HepG2 (cell line): ENCODE data around the gene IL3RA. TPM values are rescaled to one million over a fixed set of nuclear protein-coding genes. Genes with fewer than 3 reads are reported as not detected.
"Not testable (repeated sequence)": the region's sequence is repeated elsewhere in the genome, so short reads cannot be mapped to it uniquely, and the experiment has no call there.

Experiments
- ATAC-seq: fragments of 200-7000 bp; cut with Tn5 transposase; 3 replicates; pipeline ENCODE4 v1.9.1; 2020; ENCODE audit warnings: mild to moderate bottlenecking, moderate library complexity
- BruUV-seq: library from RNA; stranded (reverse); fragments of 400-500 nt; replicated peaks from 2 replicates; lab custom pipeline; 2021; lab: Mats Ljungman, UMichigan
- CTCF ChIA-PET: fragments of 300-600 bp; formaldehyde crosslinking; extraction: SDS; loops from one replicate; lab custom pipeline; 2021; ENCODE audit warnings: low total read pairs, inconsistent platforms, low intra/inter-chr PET ratio; lab: Yijun Ruan, JAX
- POLR2A ChIA-PET: fragments of 350-600 bp; sonication (Branson Sonifier 250); formaldehyde crosslinking; loops from one replicate; lab custom pipeline; 2020; ENCODE audit warnings: antibody characterized with exemption, inconsistent platforms; lab: Yijun Ruan, JAX
- DNase-seq: peaks from one replicate; pipeline ENCODE4 v3.0.0-alpha.2; 2015; ENCODE audit warnings: low spot score
- FAIRE-seq: peaks from 3 replicates; lab custom pipeline; 2011; peaks lifted over from hg19 to GRCh38; lab: Jason Lieb, UNC
- H2AFZ ChIP-seq: one replicate; pipeline ENCODE4 v1.6.1; 2011; ENCODE audit warnings: low read length, inconsistent platforms
- H3K27ac ChIP-seq: fragments of 300-600 bp; 3 replicates; pipeline ENCODE4 v1.8.0; 2011; ENCODE audit warnings: mixed run types, mild to moderate bottlenecking, mixed read lengths, low read length, inconsistent platforms; ENCODE audit not compliant: insufficient read depth; ENCODE audit errors: extremely low read length
- H3K27me3 ChIP-seq, 2 experiments: fragments of 200-600 bp in 1 of 2; 2 replicates in 1 of 2; 3 replicates in 1 of 2; pipeline versions ENCODE4 v1.6.0 to v1.8.0; 2011; ENCODE audit warnings: low read length in 2 of 2, mild to moderate bottlenecking in 2 of 2, moderate library complexity in 2 of 2, inconsistent platforms in 1 of 2; ENCODE audit not compliant: insufficient read depth in 2 of 2, control insufficient read depth in 1 of 2
- H3K36me3 ChIP-seq, 2 experiments: fragments of 200-600 bp in 1 of 2; replicated peaks in 1 of 2; 2 replicates in 1 of 2; 3 replicates in 1 of 2; pipeline versions ENCODE4 v1.5.1 to v1.8.0; 2011; ENCODE audit warnings: low read length in 2 of 2, inconsistent platforms in 1 of 2; ENCODE audit not compliant: insufficient read depth in 2 of 2, control insufficient read depth in 1 of 2
- H3K4me1 ChIP-seq: 2 replicates; pipeline ENCODE4 v1.5.1; 2012; ENCODE audit warnings: low read length, inconsistent platforms; ENCODE audit not compliant: insufficient read depth
- H3K4me2 ChIP-seq: 2 replicates; pipeline ENCODE4 v1.6.0; 2011; ENCODE audit warnings: low read depth, low read length, inconsistent platforms
- H3K4me3 ChIP-seq, 3 experiments: fragments of 200-600 bp in 1 of 3; sonication (generic), shearing (Covaris generic) in 1 of 3; replicated peaks in 1 of 3; 2 replicates each; pipeline ENCODE4 v1.5.1; 2011 to 2016; ENCODE audit warnings: low read length in 3 of 3, inconsistent platforms in 2 of 3, low read depth in 2 of 3, mild to moderate bottlenecking in 2 of 3, control low read depth in 1 of 3, mixed read lengths in 1 of 3; ENCODE audit not compliant: insufficient read depth in 1 of 3
- H3K79me2 ChIP-seq: one replicate; pipeline ENCODE4 v1.6.1; 2011; ENCODE audit warnings: low read length, inconsistent platforms; ENCODE audit not compliant: insufficient read depth
- H3K9ac ChIP-seq: 2 replicates; pipeline ENCODE4 v1.6.0; 2011; ENCODE audit warnings: mild to moderate bottlenecking, low read depth, low read length, inconsistent platforms; ENCODE audit not compliant: insufficient read depth
- H3K9me3 ChIP-seq: 2 replicates; pipeline ENCODE4 v1.5.1; 2012; ENCODE audit warnings: mild to moderate bottlenecking, low read length
- H4K20me1 ChIP-seq: 2 replicates; pipeline ENCODE4 v1.6.0; 2011; ENCODE audit warnings: inconsistent platforms, mild to moderate bottlenecking, low read length, moderate library complexity; ENCODE audit not compliant: insufficient read depth
- EP300 ChIP-seq, 3 experiments: sonication (generic) in 1 of 3; formaldehyde crosslinking in 1 of 3; IDR thresholded peaks; 2 replicates each; pipeline versions ENCODE4 v1.5.1 to v1.6.1; 2011 to 2020; ENCODE audit warnings: low read depth in 2 of 3, low read length in 2 of 3, borderline replicate concordance in 1 of 3, improper control_type of control experiment in 1 of 3, mild to moderate bottlenecking in 1 of 3, missing genetic modification reagents in 1 of 3, moderate library complexity in 1 of 3
- JUNB ChIP-seq: sonication (generic); formaldehyde crosslinking; IDR thresholded peaks from 2 replicates; pipeline ENCODE4 v1.8.0; 2022; ENCODE audit warnings: missing genetic modification reagents, mild to moderate bottlenecking, borderline replicate concordance
- MED13 ChIP-seq: sonication (generic); formaldehyde crosslinking; IDR thresholded peaks from 2 replicates; pipeline ENCODE4 v1.5.0; 2020; ENCODE audit warnings: missing genetic modification reagents
- NCOA2 ChIP-seq: sonication (generic); formaldehyde crosslinking; IDR thresholded peaks from 2 replicates; pipeline ENCODE4 v1.8.0; 2022; ENCODE audit warnings: inconsistent platforms
- SYNCRIP ChIP-seq: fragments of 200-400 bp; formaldehyde crosslinking; IDR thresholded peaks from 2 replicates; pipeline ENCODE4 v1.6.1; 2018; ENCODE audit warnings: mild to moderate bottlenecking, low read depth, low read length; ENCODE audit not compliant: insufficient read depth
- TBX2 ChIP-seq: sonication (generic); formaldehyde crosslinking; IDR thresholded peaks from 2 replicates; pipeline ENCODE4 v1.5.0; 2020; ENCODE audit warnings: missing genetic modification reagents, mild to moderate bottlenecking, borderline replicate concordance
- THAP7 ChIP-seq: sonication (generic); formaldehyde crosslinking; IDR thresholded peaks from 2 replicates; pipeline ENCODE4 v1.8.1; 2023; ENCODE audit warnings: mild to moderate bottlenecking, missing genetic modification reagents
- TP53 ChIP-seq: sonication (generic); formaldehyde crosslinking; conservative IDR thresholded peaks from 2 replicates; pipeline ENCODE4 v1.4.0; 2020; ENCODE audit warnings: missing genetic modification reagents
- ZBTB46 ChIP-seq: sonication (generic); formaldehyde crosslinking; IDR thresholded peaks from 2 replicates; pipeline ENCODE4 v1.4.0; 2020; ENCODE audit warnings: mild to moderate bottlenecking, missing genetic modification reagents, borderline replicate concordance
- ZEB1 ChIP-seq: IDR thresholded peaks from 2 replicates; pipeline ENCODE4 v1.6.1; 2012; ENCODE audit warnings: mild to moderate bottlenecking, low read depth, inconsistent platforms; ENCODE audit not compliant: insufficient replicate concordance
- ZNF275 ChIP-seq: sonication (generic); formaldehyde crosslinking; IDR thresholded peaks from 2 replicates; pipeline ENCODE4 v1.8.0; 2022; ENCODE audit warnings: missing genetic modification reagents, mild to moderate bottlenecking, inconsistent platforms, borderline replicate concordance
- ZNF34 ChIP-seq: sonication (generic); formaldehyde crosslinking; IDR thresholded peaks from 2 replicates; pipeline ENCODE4 v1.4.0; 2020; ENCODE audit warnings: mild to moderate bottlenecking, missing genetic modification reagents, borderline replicate concordance
- ZNF773 ChIP-seq: sonication (generic); formaldehyde crosslinking; IDR thresholded peaks from 2 replicates; pipeline ENCODE4 v1.4.0; 2020; ENCODE audit warnings: missing genetic modification reagents, borderline replicate concordance
- WGBS: methylation state at CpG from one replicate; pipeline ENCODE4 v1.1.6; 2017; ENCODE audit warnings: low lambda C conversion rate; 5-methylcytosine and 5-hydroxymethylcytosine counted together
- in situ Hi-C: cut with HindIII; loops from 2 replicates; pipeline ENCODE4 v1.10.0; 2017; ENCODE audit warnings: low pct_unique_long_range_greater_than_20kb; ENCODE audit not compliant: extremely low pct_ligation_motif_present
- intact Hi-C: fragments of 100-400 bp; cut with micrococcal nuclease; formaldehyde crosslinking; loops from one replicate; pipeline ENCODE4 v1.10.0; 2022; ENCODE audit not compliant: unreplicated experiment
- polyA plus RNA-seq, 8 experiments: library from polyadenylated mRNA; depleted of rRNA in 3 of 8; stranded (reverse) in 7 of 8; unstranded in 1 of 8; fragments of >200 nt; fragmentation: Illumina TruSeq in 4 of 8; extraction: Trizol in 4 of 8; gene quantifications; 2 replicates each; pipeline versions ENCODE4 v1.2.1 to v1.2.3, GENCODE V29; 2011 to 2016; ENCODE audit warnings: low read depth in 4 of 8, missing spikeins in 1 of 8, mixed read lengths in 1 of 8; ENCODE audit not compliant: insufficient read depth in 1 of 8
- total RNA-seq, 5 experiments: library from RNA; depleted of rRNA; stranded (reverse); fragments of >200 nt; fragmentation: Illumina TruSeq; extraction: Trizol; gene quantifications; 2 replicates each; pipeline ENCODE4 v1.2.3, GENCODE V29; 2016; ENCODE audit warnings: low read depth in 1 of 5

Gene IL3RA
- total and polyA plus RNA-seq, 2 of the 13 experiments (the other 11 are each of a cell fraction or from before 2014, with no cell fraction given), result not detected

GRCh38 chrX:1349606-1350005, 13.0 kb downstream of the IL3RA start:
- ATAC-seq, POLR2A ChIA-PET, H3K4me1 ChIP-seq, intact Hi-C loops, CTCF ChIA-PET, H3K27ac ChIP-seq, H3K9ac ChIP-seq, H3K4me2 ChIP-seq, DNase-seq, H3K36me3 ChIP-seq, BruUV-seq, in situ Hi-C loops, H3K27me3 ChIP-seq, H4K20me1 ChIP-seq, H3K9me3 ChIP-seq, FAIRE-seq, H2AFZ ChIP-seq, H3K4me3 ChIP-seq, H3K79me2 ChIP-seq: not testable (repeated sequence)
- WGBS, result 63% methylated on average over 15 of the region's 15 CpGs

GRCh38 chrX:1351981-1352714, 15.6 kb downstream of the IL3RA start:
- ATAC-seq, result no peak
- no peaks in the 10 kb centered on the region for H3K27me3 ChIP-seq
- H3K27ac ChIP-seq, result no peak overlapping the region
- TF ChIP-seq JUNB (CRISPR knock-in tag), result no peak
- TF ChIP-seq TP53, result no peak
- no peak for TF ChIP-seq ZBTB46 (CRISPR knock-in tag)
- TF ChIP-seq ZNF34 (CRISPR knock-in tag), result no peak
- no peak for TF ChIP-seq ZNF773 (CRISPR knock-in tag)
- TF ChIP-seq SYNCRIP, result no peak
- no peak for TF ChIP-seq THAP7 (CRISPR knock-in tag)
- TF ChIP-seq ZNF275, result no peak
- TF ChIP-seq ZEB1, result no peak
- no peak for TF ChIP-seq EP300 (IDR thresholded peaks at IDR 0.05; ENCODE audit: low read depth in 2 of 2, low read length in 2 of 2)
- TF ChIP-seq EP300 (CRISPR knock-in tag; IDR thresholded peaks at IDR 0.05; ENCODE audit: borderline replicate concordance), result no peak
- no peak for TF ChIP-seq NCOA2 (CRISPR knock-in tag)
- no peak for TF ChIP-seq MED13 (CRISPR knock-in tag)
- TF ChIP-seq TBX2 (CRISPR knock-in tag), result no peak
- no peak overlapping the region for H2AFZ ChIP-seq
- H3K4me3 ChIP-seq, result no peak overlapping the region
- in situ Hi-C loops, result no loop called here
- POLR2A ChIA-PET, result no interaction called here
- CTCF ChIA-PET, result no interaction called here
- peaks cover 9% of the 10 kb centered on the region; the same call in 1 of the 2 replicates for H3K9me3 ChIP-seq
- H3K4me1 ChIP-seq, result no peaks in the 10 kb centered on the region
- intact Hi-C loops, result no loop called here
- no peaks in the 10 kb centered on the region for H3K79me2 ChIP-seq
- H3K36me3 ChIP-seq, result no peaks in the 10 kb centered on the region
- H3K4me2 ChIP-seq, result no peak overlapping the region
- no peak for FAIRE-seq
- no peak for DNase-seq
- no peak overlapping the region for H3K9ac ChIP-seq
- no peaks in the 10 kb centered on the region for H4K20me1 ChIP-seq
- BruUV-seq, result no TSS peak
- WGBS, result 87% methylated on average over 25 of the region's 49 CpGs
